ENCODE data around the gene TYW1B. TPM values are rescaled to one million over a fixed set of nuclear protein-coding genes. Genes with fewer than 3 reads are reported as not detected.

Gene TYW1B
- 2.2 and 5.0 TPM in 2 replicates for total RNA-seq (ENCODE audit: low replicate concordance)

GRCh38 chr7:72827839-72828591 lies at the start of gene TYW1B:
TSS of gene TYW1B (minus strand) at chr7:72828200. CDS start at chr7:72828075, 125 bp downstream.

Other genes starting within 250 kb of the TYW1B start
- gene POM121, start 96.9 kb upstream of the TYW1B start, total RNA-seq (ENCODE audit: low replicate concordance): 3.3 and 3.9 TPM in 2 replicates
- gene TRIM74, start 141.3 kb upstream of the TYW1B start, total RNA-seq (ENCODE audit: low replicate concordance): 0.08 TPM in 1 of 2 replicates, not detected in the other
- gene SPDYE8, start 201.6 kb upstream of the TYW1B start, total RNA-seq (ENCODE audit: low replicate concordance): not detected in 2 replicates
- not detected in 2 replicates for gene SPDYE11, start 229.7 kb upstream of the TYW1B start, total RNA-seq (ENCODE audit: low replicate concordance)

All from smooth muscle cell of the coronary artery (primary cell).